HFFc6 (cell line): Measurements from ENCODE around the gene CLEC16A. TPM values are rescaled to one million over a fixed set of nuclear protein-coding genes. Genes with fewer than 3 reads are reported as not detected.

Experiments used
- DNase-seq: peaks from one replicate; pipeline ENCODE4 v3.0.0-alpha.2; 2018
- H3K27ac Mint-ChIP-seq: 2 replicates; pipeline ENCODE4 v1.8.0; 2020; ENCODE audit warnings: mild to moderate bottlenecking, mixed read lengths
- H3K27me3 Mint-ChIP-seq: 2 replicates; pipeline ENCODE4 v1.8.0; 2021; ENCODE audit warnings: mild to moderate bottlenecking, moderate library complexity, mixed read lengths; ENCODE audit not compliant: insufficient read depth
- H3K36me3 Mint-ChIP-seq: 2 replicates; pipeline ENCODE4 v1.8.0; 2021; ENCODE audit warnings: low read depth, mixed read lengths
- H3K4me1 Mint-ChIP-seq: 2 replicates; pipeline ENCODE4 v1.8.0; 2020; ENCODE audit warnings: low read depth, mixed read lengths
- H3K4me3 Mint-ChIP-seq: 2 replicates; pipeline ENCODE4 v1.8.0; 2020; ENCODE audit warnings: mild to moderate bottlenecking, moderate library complexity, mixed read lengths
- H3K9me3 Mint-ChIP-seq: 2 replicates; pipeline ENCODE4 v1.8.0; 2020; ENCODE audit warnings: mild to moderate bottlenecking, mixed read lengths
- CTCF ChIP-seq: fragments of 200-600 bp; sonication (generic); IDR thresholded peaks from 2 replicates; pipeline ENCODE4 v1.5.0; 2021; ENCODE audit warnings: antibody characterized with exemption, mild to moderate bottlenecking
- total RNA-seq, 6 experiments: library from RNA; stranded (reverse); fragmentation: NEBNext Ultra II Directional; extraction: Animal tissue kit (Norgen Biotek cat#: 25700); gene quantifications; 2 replicates in 1 of 6; 3 replicates in 5 of 6; pipeline ENCODE4 v1.2.3, GENCODE V29; 2021

CLEC16A gene
- total RNA-seq, 6 experiments from 2014 or later = 19.4 to 23.2 (median 21.2) TPM

GRCh38 chr16:11165894-11166665 lies 221.7 kb downstream of the CLEC16A start:
- Mint-ChIP-seq H3K9me3 (no peaks in the 10 kb centered on the region), H3K4me1 (peaks cover 21% of the 10 kb centered on the region), H3K27me3 (peaks cover 3% of the 10 kb centered on the region), H3K27ac (no peak overlapping the region), H3K36me3 (peaks cover 1% of the 10 kb centered on the region), H3K4me3 (no peak overlapping the region)
- DNase-seq = no peak
- no peak for TF ChIP-seq CTCF

DNA sequence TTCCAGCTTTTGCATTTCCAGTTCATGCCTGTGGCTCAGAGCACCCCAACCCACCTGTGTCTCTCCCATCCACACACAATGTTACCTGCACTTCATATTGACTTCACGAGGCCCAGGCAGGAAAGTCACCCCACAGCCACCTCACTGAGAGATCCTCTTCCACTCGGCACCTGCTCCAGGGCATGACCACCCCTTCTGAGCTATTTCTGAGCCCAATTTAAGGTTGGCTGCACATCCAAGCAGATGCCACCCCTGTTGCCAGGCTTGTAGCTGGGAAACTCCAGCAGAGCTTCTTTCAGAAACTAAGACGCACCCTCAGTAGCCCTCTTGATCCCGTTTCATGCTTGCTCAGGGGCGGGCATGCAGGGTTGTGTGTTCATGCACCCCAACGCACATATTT lies 223.2 kb downstream of the CLEC16A start:
- Mint-ChIP-seq H3K27ac (no peak overlapping the region), H3K36me3 (no peaks in the 10 kb centered on the region), H3K27me3 (peaks cover 3% of the 10 kb centered on the region), H3K9me3 (no peaks in the 10 kb centered on the region), H3K4me1 (peaks cover 6% of the 10 kb centered on the region), H3K4me3 (no peak overlapping the region)
- DNase-seq = no peak
- no peak for TF ChIP-seq CTCF

- Mint-ChIP-seq H3K27ac (no peak overlapping the region), H3K27me3 (peaks cover 3% of the 10 kb centered on the region), H3K36me3 (peaks cover under 1% of the 10 kb centered on the region; the same call in 1 of the 2 replicates), H3K4me3 (no peak overlapping the region), H3K4me1 (no peaks in the 10 kb centered on the region), H3K9me3 (no peaks in the 10 kb centered on the region)
- TF ChIP-seq CTCF = no peak
- no peak for DNase-seq
Observed at GRCh38 chr16:11168386-11169051, 224.2 kb downstream of the CLEC16A start.

GRCh38 chr16:11169641-11170040 lies 225.3 kb downstream of the CLEC16A start:
- peaks cover 12% of the 10 kb centered on the region for H3K36me3 Mint-ChIP-seq

GRCh38 chr16:11170201-11170600 lies 225.8 kb downstream of the CLEC16A start:
- H3K9me3 Mint-ChIP-seq = no peaks in the 10 kb centered on the region
- H3K4me1 Mint-ChIP-seq = no peaks in the 10 kb centered on the region
- no peak for DNase-seq
- no peak overlapping the region for H3K4me3 Mint-ChIP-seq
- peaks cover 17% of the 10 kb centered on the region for H3K36me3 Mint-ChIP-seq
- H3K27ac Mint-ChIP-seq = no peak overlapping the region
- peaks cover 2% of the 10 kb centered on the region; the same call in 1 of the 2 replicates for H3K27me3 Mint-ChIP-seq
- no peak for TF ChIP-seq CTCF

More at GRCh38 chr16:11169641-11170040, 225.3 kb downstream of the CLEC16A start:
- H3K9me3 Mint-ChIP-seq = no peaks in the 10 kb centered on the region
- no peak for DNase-seq
- peaks cover 2% of the 10 kb centered on the region for H3K27me3 Mint-ChIP-seq
- H3K27ac Mint-ChIP-seq = no peak overlapping the region
- TF ChIP-seq CTCF = no peak
- no peak overlapping the region for H3K4me3 Mint-ChIP-seq
- no peaks in the 10 kb centered on the region for H3K4me1 Mint-ChIP-seq
